Measurements from ENCODE around the gene RIMS1. TPM values are rescaled to one million over a fixed set of nuclear protein-coding genes. Genes with fewer than 3 reads are reported as not detected.

RIMS1 gene
- total and polyA plus RNA-seq, 4 donors: 0.14 to 5.7 (median 1.6) TPM

DNA sequence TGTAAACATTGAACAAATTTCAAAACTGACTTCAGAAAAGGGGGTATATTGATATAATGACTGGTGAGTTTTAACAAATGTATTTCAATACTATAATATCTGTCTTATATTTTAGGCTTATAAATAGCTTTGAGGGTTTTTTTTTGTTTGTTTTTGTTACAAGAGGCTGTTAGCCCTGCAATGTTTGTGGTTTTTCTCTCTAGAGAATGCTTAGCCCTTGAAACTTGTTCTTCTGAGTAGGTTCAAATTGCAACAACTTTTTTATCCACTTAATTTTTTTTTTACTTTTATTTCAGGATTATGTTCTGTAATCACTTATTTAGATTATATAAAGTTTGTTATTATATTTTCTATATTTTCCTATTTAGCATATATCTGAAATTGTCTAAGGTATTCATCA lies 333.2 kb downstream of the RIMS1 start:
- ATAC-seq (ENCODE audit: insufficient read depth, low FRiP score): no peak
- H3K4me1 ChIP-seq (ENCODE audit: control insufficient read depth in 5 of 5, insufficient read depth in 5 of 5, low read length in 5 of 5): no peaks in the 10 kb centered on the region
- no peak for DNase-seq
- no peak for TF ChIP-seq CTCF (IDR thresholded peaks at IDR 0.05; ENCODE audit: control extremely low read depth, extremely low read depth)
- no peaks in the 10 kb centered on the region for H3K27me3 ChIP-seq (ENCODE audit: control insufficient read depth in 3 of 3, insufficient read depth in 3 of 3, low read length in 2 of 3)
- H3K36me3 ChIP-seq (ENCODE audit: control insufficient read depth in 4 of 4, insufficient read depth in 4 of 4, low read length in 4 of 4): no peaks in the 10 kb centered on the region
- no peak overlapping the region for H3K4me3 ChIP-seq
- no peak overlapping the region for H3K27ac ChIP-seq (ENCODE audit: low read depth in 1 of 2, low read length in 1 of 2)
- no peak overlapping the region for H3K9ac ChIP-seq (ENCODE audit: insufficient read depth in 1 of 2, low read length in 2 of 2)
- H3K9me3 ChIP-seq (ENCODE audit: control insufficient read depth in 4 of 4, insufficient read depth in 3 of 4, low read length in 3 of 4): no peaks in the 10 kb centered on the region

- Histone ChIP-seq H3K9ac (ENCODE audit: insufficient read depth in 1 of 2, low read length in 2 of 2) (no peak overlapping the region), H3K9me3 (ENCODE audit: control insufficient read depth in 4 of 4, insufficient read depth in 3 of 4, low read length in 3 of 4) (no peaks in the 10 kb centered on the region), H3K4me3 (no peak overlapping the region), H3K36me3 (ENCODE audit: control insufficient read depth in 4 of 4, insufficient read depth in 4 of 4, low read length in 4 of 4) (no peaks in the 10 kb centered on the region), H3K4me1 (ENCODE audit: control insufficient read depth in 5 of 5, insufficient read depth in 5 of 5, low read length in 5 of 5) (no peaks in the 10 kb centered on the region), H3K27ac (ENCODE audit: low read depth in 1 of 2, low read length in 1 of 2) (no peak overlapping the region), H3K27me3 (ENCODE audit: control insufficient read depth in 3 of 3, insufficient read depth in 3 of 3, low read length in 2 of 3) (no peaks in the 10 kb centered on the region)
- DNase-seq: no peak
- ATAC-seq (ENCODE audit: insufficient read depth, low FRiP score): no peak
- no peak for TF ChIP-seq CTCF (IDR thresholded peaks at IDR 0.05; ENCODE audit: control extremely low read depth, extremely low read depth)
- WGBS, 2 donors: 0 to 45% methylated on average over 1 of the region's 1 CpG
Observed at GRCh38 chr6:72238021-72238420, 351.7 kb downstream of the RIMS1 start.

DNA sequence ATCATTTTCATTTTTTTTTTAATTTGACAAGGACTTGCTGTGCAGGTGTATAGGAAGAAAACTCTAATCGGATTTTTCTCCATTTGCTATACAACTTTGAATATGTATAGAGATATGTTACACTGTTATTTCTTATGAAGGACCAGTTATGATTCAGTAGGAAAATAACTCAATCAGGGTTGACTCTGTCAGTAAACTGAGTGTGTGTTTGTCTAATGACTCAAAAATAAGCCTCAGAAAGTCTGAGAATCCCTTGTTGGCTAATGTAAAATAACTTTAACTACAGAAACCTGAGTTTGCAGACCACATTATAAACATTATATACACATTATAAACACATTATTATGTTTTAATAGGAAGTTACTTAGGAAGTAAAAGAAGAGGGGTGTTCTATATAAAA lies 352.6 kb downstream of the RIMS1 start:
- Histone ChIP-seq H3K27me3 (ENCODE audit: control insufficient read depth in 3 of 3, insufficient read depth in 3 of 3, low read length in 2 of 3) (no peaks in the 10 kb centered on the region), H3K27ac (ENCODE audit: low read depth in 1 of 2, low read length in 1 of 2) (no peak overlapping the region), H3K4me1 (ENCODE audit: control insufficient read depth in 5 of 5, insufficient read depth in 5 of 5, low read length in 5 of 5) (no peaks in the 10 kb centered on the region), H3K9ac (ENCODE audit: insufficient read depth in 1 of 2, low read length in 2 of 2) (no peak overlapping the region), H3K4me3 (no peak overlapping the region), H3K9me3 (ENCODE audit: control insufficient read depth in 4 of 4, insufficient read depth in 3 of 4, low read length in 3 of 4) (no peaks in the 10 kb centered on the region), H3K36me3 (ENCODE audit: control insufficient read depth in 4 of 4, insufficient read depth in 4 of 4, low read length in 4 of 4) (no peaks in the 10 kb centered on the region)
- no peak for ATAC-seq (ENCODE audit: insufficient read depth, low FRiP score)
- TF ChIP-seq CTCF (IDR thresholded peaks at IDR 0.05; ENCODE audit: control extremely low read depth, extremely low read depth): no peak
- no peak for DNase-seq
- WGBS, 2 donors: 78 to 86% methylated on average over 1 of the region's 1 CpG

- no peak for TF ChIP-seq CTCF (IDR thresholded peaks at IDR 0.05; ENCODE audit: control extremely low read depth, extremely low read depth)
- Histone ChIP-seq H3K4me3 (no peak overlapping the region), H3K9me3 (ENCODE audit: control insufficient read depth in 4 of 4, insufficient read depth in 3 of 4, low read length in 3 of 4) (no peaks in the 10 kb centered on the region), H3K27ac (ENCODE audit: low read depth in 1 of 2, low read length in 1 of 2) (no peak overlapping the region), H3K9ac (ENCODE audit: insufficient read depth in 1 of 2, low read length in 2 of 2) (no peak overlapping the region), H3K36me3 (ENCODE audit: control insufficient read depth in 4 of 4, insufficient read depth in 4 of 4, low read length in 4 of 4) (no peaks in the 10 kb centered on the region), H3K27me3 (ENCODE audit: control insufficient read depth in 3 of 3, insufficient read depth in 3 of 3, low read length in 2 of 3) (no peaks in the 10 kb centered on the region), H3K4me1 (ENCODE audit: control insufficient read depth in 5 of 5, insufficient read depth in 5 of 5, low read length in 5 of 5) (no peaks in the 10 kb centered on the region)
- no peak for DNase-seq
- 57 to 68% methylated on average over 2 of the region's 2 CpGs for WGBS, 2 donors
- ATAC-seq (ENCODE audit: insufficient read depth, low FRiP score): no peak
Observed at GRCh38 chr6:72245565-72245964, 359.2 kb downstream of the RIMS1 start.
